Retinal pigment epithelial cell (primary cell): ENCODE data around the gene BICDL1.

Experiments used
- DNase-seq: peaks from one replicate; pipeline ENCODE4 v3.0.0-alpha.2; 2010; ENCODE audit warnings: low read depth
- H3K4me3 ChIP-seq: 2 replicates; pipeline ENCODE4 v1.5.1; 2011; ENCODE audit warnings: mild to moderate bottlenecking, low read length, control low read depth, moderate library complexity
- CTCF ChIP-seq: conservative IDR thresholded peaks from 2 replicates; pipeline ENCODE4 v1.5.1; 2011; ENCODE audit warnings: low read depth, low read length, control low read depth, inconsistent platforms

Gene BICDL1, protein sequence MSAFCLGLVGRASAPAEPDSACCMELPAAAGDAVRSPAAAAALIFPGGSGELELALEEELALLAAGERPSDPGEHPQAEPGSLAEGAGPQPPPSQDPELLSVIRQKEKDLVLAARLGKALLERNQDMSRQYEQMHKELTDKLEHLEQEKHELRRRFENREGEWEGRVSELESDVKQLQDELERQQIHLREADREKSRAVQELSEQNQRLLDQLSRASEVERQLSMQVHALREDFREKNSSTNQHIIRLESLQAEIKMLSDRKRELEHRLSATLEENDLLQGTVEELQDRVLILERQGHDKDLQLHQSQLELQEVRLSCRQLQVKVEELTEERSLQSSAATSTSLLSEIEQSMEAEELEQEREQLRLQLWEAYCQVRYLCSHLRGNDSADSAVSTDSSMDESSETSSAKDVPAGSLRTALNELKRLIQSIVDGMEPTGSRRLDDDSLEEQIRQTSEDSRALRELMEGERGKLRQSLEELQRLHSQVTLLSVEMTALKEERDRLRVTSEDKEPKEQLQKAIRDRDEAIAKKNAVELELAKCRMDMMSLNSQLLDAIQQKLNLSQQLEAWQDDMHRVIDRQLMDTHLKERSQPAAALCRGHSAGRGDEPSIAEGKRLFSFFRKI

DNA sequence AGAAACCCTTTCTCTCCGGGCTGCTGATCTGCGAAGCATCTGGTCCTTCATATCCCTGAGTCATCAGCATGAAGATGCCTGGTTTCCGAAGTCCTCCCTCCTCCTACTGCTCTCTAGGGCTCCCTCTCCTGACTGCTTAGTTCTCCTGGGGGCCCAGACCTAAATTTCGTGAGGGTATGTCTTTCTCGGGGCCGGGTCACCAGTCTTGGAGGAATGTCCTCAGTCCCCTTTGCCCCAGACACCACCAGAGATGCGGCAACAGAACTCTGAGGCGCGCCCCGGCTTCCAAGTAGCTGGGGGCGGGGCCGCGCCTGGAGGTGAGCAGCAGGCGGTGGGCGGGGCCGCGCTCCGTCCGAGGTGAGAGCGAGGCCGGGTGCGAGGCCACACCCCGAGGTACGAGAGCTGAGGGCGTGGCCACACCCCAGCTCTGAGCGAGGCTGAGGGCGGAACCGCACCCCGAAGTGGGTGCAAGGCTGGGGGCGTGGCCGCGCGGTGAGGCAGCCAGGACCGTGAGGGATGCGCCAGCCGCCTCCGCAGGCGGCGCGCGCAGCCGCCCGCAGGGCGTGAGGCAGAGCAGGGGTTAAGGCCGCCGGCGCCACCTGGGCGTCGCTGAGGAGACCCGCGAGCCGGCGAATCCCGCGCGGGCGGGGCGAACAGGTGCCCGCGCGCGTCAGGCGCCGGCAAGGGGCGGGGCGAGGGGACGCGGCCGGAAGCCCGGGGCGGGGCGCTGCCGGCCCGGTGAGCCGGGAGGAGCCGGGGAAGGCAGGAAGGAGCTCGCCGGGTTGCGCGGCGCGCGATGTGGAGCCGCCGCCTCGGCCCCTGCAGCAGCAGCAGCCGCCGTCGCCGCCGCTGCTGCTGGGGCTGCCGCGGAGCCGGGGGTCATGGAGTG, at the start of gene BICDL1:
Gene BICDL1, plus strand, starts transcription at position 765 of the 889 bp plus-strand sequence. CDS start 633 bp downstream, outside the sequence.
- DNase-seq = peak; percentile 51
- H3K4me3 ChIP-seq = peak within 1 kb of the TSS; percentile 62
- peak; percentile 40 for TF ChIP-seq CTCF

GRCh38 chr12:119940897-119941296, 48.1 kb upstream of the BICDL1 start:
- H3K4me3 ChIP-seq = no peak overlapping the region
- no peak for DNase-seq
- TF ChIP-seq CTCF = no peak

DNA sequence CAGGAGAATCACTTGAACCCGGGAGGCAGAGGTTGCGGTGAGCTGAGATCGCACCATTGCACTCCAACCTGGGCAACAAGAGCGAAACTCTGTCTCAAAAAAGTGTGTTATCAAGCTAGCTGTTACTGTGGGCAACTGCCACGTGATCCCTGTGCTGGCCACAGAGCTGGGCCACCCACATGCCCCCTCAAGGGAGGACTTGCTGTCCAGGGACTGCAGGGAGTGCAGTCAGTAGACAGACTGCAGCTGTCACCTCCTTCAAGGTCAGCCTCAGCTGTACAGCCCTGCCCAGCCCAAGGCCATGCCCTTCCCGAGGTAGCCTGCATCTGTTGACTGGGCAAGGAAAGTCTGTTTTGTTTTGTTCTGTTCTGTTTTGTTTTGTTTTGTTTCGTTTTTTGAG, 46.6 kb upstream of the BICDL1 start:
- DNase-seq = no peak
- H3K4me3 ChIP-seq = no peak overlapping the region
- no peak for TF ChIP-seq CTCF

- no peak for DNase-seq
- H3K4me3 ChIP-seq = no peak overlapping the region
- TF ChIP-seq CTCF = no peak
Measured at GRCh38 chr12:119946213-119946612, 42.8 kb upstream of the BICDL1 start.

GRCh38 chr12:119949145-119949544, 39.9 kb upstream of the BICDL1 start:
- H3K4me3 ChIP-seq = no peak overlapping the region
- TF ChIP-seq CTCF = no peak
- DNase-seq = no peak

GRCh38 chr12:119949594-119949993, 39.4 kb upstream of the BICDL1 start:
- TF ChIP-seq CTCF = no peak
- H3K4me3 ChIP-seq = no peak overlapping the region
- no peak for DNase-seq
